Endothelial cell (in vitro differentiated cells): Measurements from ENCODE around the gene DNAJC1. TPM values are rescaled to one million over a fixed set of nuclear protein-coding genes. Genes with fewer than 3 reads are reported as not detected.

Experiments
- DNase-seq: peaks from one replicate; pipeline ENCODE4 v3.0.0; 2021; ENCODE audit warnings: low spot score
- H3K27ac Mint-ChIP-seq: one replicate; pipeline ENCODE4 v1.8.0; 2021; ENCODE audit warnings: mixed read lengths, inconsistent platforms; ENCODE audit not compliant: unreplicated experiment
- H3K27me3 Mint-ChIP-seq: one replicate; pipeline ENCODE4 v1.8.0; 2021; ENCODE audit warnings: mild to moderate bottlenecking, moderate library complexity, mixed read lengths, inconsistent platforms; ENCODE audit not compliant: unreplicated experiment
- H3K36me3 Mint-ChIP-seq: one replicate; pipeline ENCODE4 v1.8.0; 2021; ENCODE audit warnings: mild to moderate bottlenecking, low read depth, mixed read lengths, inconsistent platforms; ENCODE audit not compliant: unreplicated experiment
- H3K4me1 Mint-ChIP-seq: one replicate; pipeline ENCODE4 v1.8.0; 2021; ENCODE audit warnings: mild to moderate bottlenecking, mixed read lengths, inconsistent platforms; ENCODE audit not compliant: unreplicated experiment
- H3K4me3 Mint-ChIP-seq: one replicate; pipeline ENCODE4 v1.8.0; 2021; ENCODE audit warnings: mild to moderate bottlenecking, mixed read lengths, inconsistent platforms; ENCODE audit not compliant: unreplicated experiment
- H3K9me3 Mint-ChIP-seq: one replicate; pipeline ENCODE4 v1.8.0; 2021; ENCODE audit warnings: mixed read lengths, inconsistent platforms; ENCODE audit not compliant: unreplicated experiment
- CTCF ChIP-seq: fragments of 200-600 bp; sonication (generic); IDR thresholded peaks from one replicate; pipeline ENCODE4 v1.5.0; 2021; ENCODE audit warnings: antibody characterized with exemption; ENCODE audit not compliant: unreplicated experiment
- total RNA-seq: library from RNA; stranded (reverse); fragmentation: NEBNext Ultra II Directional; extraction: Animal tissue kit (Norgen Biotek cat#: 25700); gene quantifications from one replicate; pipeline ENCODE4 v1.2.1, GENCODE V29; 2021; ENCODE audit not compliant: unreplicated experiment

The DNAJC1 gene
- total RNA-seq, 1 donor from 2014 or later: 32.0 TPM

GRCh38 chr10:21976280-21976679, 27.2 kb downstream of the DNAJC1 start:
- H3K36me3 Mint-ChIP-seq: no peaks in the 10 kb centered on the region
- no peak overlapping the region for H3K4me3 Mint-ChIP-seq
- no peak overlapping the region for H3K27ac Mint-ChIP-seq
- no peaks in the 10 kb centered on the region for H3K27me3 Mint-ChIP-seq
- peaks cover 17% of the 10 kb centered on the region for H3K4me1 Mint-ChIP-seq
- H3K9me3 Mint-ChIP-seq: no peaks in the 10 kb centered on the region
- TF ChIP-seq CTCF: no peak
- DNase-seq: no peak

GRCh38 chr10:21975378-21975990, 28.0 kb downstream of the DNAJC1 start:
- peak overlapping the region; percentile 36 for H3K27ac Mint-ChIP-seq
- H3K4me1 Mint-ChIP-seq: peaks cover 17% of the 10 kb centered on the region

GRCh38 chr10:21972584-21972983, 30.9 kb downstream of the DNAJC1 start:
- DNase-seq: no peak
- H3K4me1 Mint-ChIP-seq: peaks cover 6% of the 10 kb centered on the region
- no peaks in the 10 kb centered on the region for H3K27me3 Mint-ChIP-seq
- H3K4me3 Mint-ChIP-seq: no peak overlapping the region
- no peaks in the 10 kb centered on the region for H3K9me3 Mint-ChIP-seq
- TF ChIP-seq CTCF: no peak
- no peak overlapping the region for H3K27ac Mint-ChIP-seq
- H3K36me3 Mint-ChIP-seq: no peaks in the 10 kb centered on the region

More at GRCh38 chr10:21975378-21975990, 28.0 kb downstream of the DNAJC1 start:
- H3K9me3 Mint-ChIP-seq: no peaks in the 10 kb centered on the region
- TF ChIP-seq CTCF: no peak
- no peak for DNase-seq
- no peaks in the 10 kb centered on the region for H3K36me3 Mint-ChIP-seq
- H3K4me3 Mint-ChIP-seq: no peak overlapping the region
- no peaks in the 10 kb centered on the region for H3K27me3 Mint-ChIP-seq

GRCh38 chr10:21969326-21970287, 33.9 kb downstream of the DNAJC1 start:
- Mint-ChIP-seq H3K36me3 (no peaks in the 10 kb centered on the region), H3K9me3 (no peaks in the 10 kb centered on the region), H3K27ac (no peak overlapping the region), H3K4me1 (no peaks in the 10 kb centered on the region), H3K27me3 (no peaks in the 10 kb centered on the region), H3K4me3 (no peak overlapping the region)
- TF ChIP-seq CTCF: no peak
- no peak for DNase-seq
